Activated T-helper 2 cell treated with anti-CD3 and anti-CD28 coated beads, Interferon-gamma antibody, Interleukin-2, Interleukin-4, amounts not matched to agents 10 μg/mL and 5 μg/mL and 100 μg/mL, durations not matched to agents 14 hours and 24 hours and 36 hours (primary cell): Measurements from ENCODE around the gene RPL31. TPM values are rescaled to one million over a fixed set of nuclear protein-coding genes. Genes with fewer than 3 reads are reported as not detected.

Experiments
- DNase-seq: peaks from one replicate; pipeline ENCODE4 v3.0.0; 2021; ENCODE audit warnings: low spot score
- H3K27ac Mint-ChIP-seq: one replicate; pipeline ENCODE4 v1.8.0; 2021; ENCODE audit warnings: mixed read lengths
- H3K27me3 Mint-ChIP-seq: one replicate; pipeline ENCODE4 v1.8.0; 2021; ENCODE audit warnings: low read depth, mixed read lengths
- H3K36me3 Mint-ChIP-seq: one replicate; pipeline ENCODE4 v1.8.0; 2021; ENCODE audit warnings: low read depth, mixed read lengths
- H3K4me1 Mint-ChIP-seq: one replicate; pipeline ENCODE4 v1.8.0; 2021; ENCODE audit warnings: low read depth, mixed read lengths
- H3K4me3 Mint-ChIP-seq: one replicate; pipeline ENCODE4 v1.8.0; 2021; ENCODE audit warnings: low read depth, mild to moderate bottlenecking, moderate library complexity, mixed read lengths
- H3K9me3 Mint-ChIP-seq: one replicate; pipeline ENCODE4 v1.8.0; 2021; ENCODE audit warnings: mixed read lengths
- intact Hi-C: fragments of 100-400 bp; cut with micrococcal nuclease; formaldehyde crosslinking; loops from one replicate; pipeline ENCODE4 v1.15.1; 2023
- total RNA-seq: library from RNA; stranded (reverse); gene quantifications from 2 replicates; pipeline ENCODE4 v1.2.3, GENCODE V29; 2022

RPL31 gene
- total RNA-seq, 1 donor from 2014 or later = 1,243 TPM

GRCh38 chr2:100964681-100965169, 37.4 kb upstream of the RPL31 start:
- no peak overlapping the region for H3K4me3 Mint-ChIP-seq
- H3K9me3 Mint-ChIP-seq = no peaks in the 10 kb centered on the region
- no peaks in the 10 kb centered on the region for H3K4me1 Mint-ChIP-seq
- intact Hi-C loops = no loop called here
- no peaks in the 10 kb centered on the region for H3K27me3 Mint-ChIP-seq
- H3K36me3 Mint-ChIP-seq = no peaks in the 10 kb centered on the region
- no peak overlapping the region for H3K27ac Mint-ChIP-seq
- no peak for DNase-seq

- DNase-seq = no peak
- Mint-ChIP-seq H3K36me3 (no peaks in the 10 kb centered on the region), H3K9me3 (no peaks in the 10 kb centered on the region)
Observed at GRCh38 chr2:100965596-100965995, 36.5 kb upstream of the RPL31 start.

GRCh38 chr2:100967716-100968115, 34.4 kb upstream of the RPL31 start:
- Mint-ChIP-seq H3K4me1 (no peaks in the 10 kb centered on the region), H3K27me3 (no peaks in the 10 kb centered on the region), H3K27ac (no peak overlapping the region), H3K4me3 (no peak overlapping the region), H3K9me3 (no peaks in the 10 kb centered on the region), H3K36me3 (no peaks in the 10 kb centered on the region)
- DNase-seq = no peak
- intact Hi-C loops = no loop called here

More at GRCh38 chr2:100965596-100965995, 36.5 kb upstream of the RPL31 start:
- H3K27me3 Mint-ChIP-seq = no peaks in the 10 kb centered on the region
- no peak overlapping the region for H3K27ac Mint-ChIP-seq
- H3K4me3 Mint-ChIP-seq = no peak overlapping the region
- H3K4me1 Mint-ChIP-seq = no peaks in the 10 kb centered on the region
- intact Hi-C loops = no loop called here

GRCh38 chr2:100968146-100969145, 33.6 kb upstream of the RPL31 start:
- H3K9me3 Mint-ChIP-seq = no peaks in the 10 kb centered on the region
- intact Hi-C loops = no loop called here
- no peak overlapping the region for H3K4me3 Mint-ChIP-seq
- no peaks in the 10 kb centered on the region for H3K36me3 Mint-ChIP-seq
- DNase-seq = no peak
- no peaks in the 10 kb centered on the region for H3K27me3 Mint-ChIP-seq
- no peak overlapping the region for H3K27ac Mint-ChIP-seq
- H3K4me1 Mint-ChIP-seq = no peaks in the 10 kb centered on the region

- H3K36me3 Mint-ChIP-seq = no peaks in the 10 kb centered on the region
- H3K27me3 Mint-ChIP-seq = no peaks in the 10 kb centered on the region
- H3K9me3 Mint-ChIP-seq = no peaks in the 10 kb centered on the region
- no peak overlapping the region for H3K4me3 Mint-ChIP-seq
- H3K4me1 Mint-ChIP-seq = no peaks in the 10 kb centered on the region
- intact Hi-C loops = no loop called here
- no peak for DNase-seq
- no peak overlapping the region for H3K27ac Mint-ChIP-seq
Observed at GRCh38 chr2:100969998-100970397, 32.1 kb upstream of the RPL31 start.

- Mint-ChIP-seq H3K27ac (no peak overlapping the region), H3K4me3 (no peak overlapping the region), H3K9me3 (no peaks in the 10 kb centered on the region), H3K27me3 (no peaks in the 10 kb centered on the region), H3K36me3 (no peaks in the 10 kb centered on the region), H3K4me1 (no peaks in the 10 kb centered on the region)
- intact Hi-C loops = no loop called here
- DNase-seq = no peak
Observed at GRCh38 chr2:100971221-100971620, 30.9 kb upstream of the RPL31 start.

- DNase-seq = no peak
- Mint-ChIP-seq H3K27ac (no peak overlapping the region), H3K4me1 (no peaks in the 10 kb centered on the region), H3K9me3 (no peaks in the 10 kb centered on the region), H3K4me3 (no peak overlapping the region), H3K36me3 (no peaks in the 10 kb centered on the region), H3K27me3 (no peaks in the 10 kb centered on the region)
- intact Hi-C loops = no loop called here
Observed at GRCh38 chr2:100972452-100972851, 29.6 kb upstream of the RPL31 start.

GRCh38 chr2:100974712-100975520, 27.2 kb upstream of the RPL31 start:
- intact Hi-C loops = no loop called here
- Mint-ChIP-seq H3K36me3 (no peaks in the 10 kb centered on the region), H3K27ac (no peak overlapping the region), H3K4me3 (no peak overlapping the region), H3K9me3 (no peaks in the 10 kb centered on the region), H3K27me3 (no peaks in the 10 kb centered on the region), H3K4me1 (no peaks in the 10 kb centered on the region)
- no peak for DNase-seq

- intact Hi-C loops = no loop called here
- DNase-seq = no peak
- Mint-ChIP-seq H3K4me3 (no peak overlapping the region), H3K4me1 (no peaks in the 10 kb centered on the region), H3K9me3 (no peaks in the 10 kb centered on the region), H3K27me3 (no peaks in the 10 kb centered on the region), H3K27ac (no peak overlapping the region), H3K36me3 (no peaks in the 10 kb centered on the region)
Observed at GRCh38 chr2:100975521-100975785, 26.6 kb upstream of the RPL31 start.

- Mint-ChIP-seq H3K9me3 (no peaks in the 10 kb centered on the region), H3K27ac (no peak overlapping the region), H3K4me1 (no peaks in the 10 kb centered on the region), H3K4me3 (no peak overlapping the region), H3K36me3 (no peaks in the 10 kb centered on the region), H3K27me3 (no peaks in the 10 kb centered on the region)
- intact Hi-C loops = no loop called here
- DNase-seq = no peak
Observed at GRCh38 chr2:100976061-100976460, 26.0 kb upstream of the RPL31 start.

- no peak overlapping the region for H3K27ac Mint-ChIP-seq
- DNase-seq = no peak
- no peaks in the 10 kb centered on the region for H3K4me1 Mint-ChIP-seq
- no peaks in the 10 kb centered on the region for H3K9me3 Mint-ChIP-seq
- intact Hi-C loops = no loop called here
- no peaks in the 10 kb centered on the region for H3K27me3 Mint-ChIP-seq
- H3K36me3 Mint-ChIP-seq = no peaks in the 10 kb centered on the region
- no peak overlapping the region for H3K4me3 Mint-ChIP-seq
Observed at GRCh38 chr2:100976645-100977391, 25.3 kb upstream of the RPL31 start.

GRCh38 chr2:100977511-100977910, 24.6 kb upstream of the RPL31 start:
- DNase-seq = no peak
- Mint-ChIP-seq H3K9me3 (no peaks in the 10 kb centered on the region), H3K27me3 (no peaks in the 10 kb centered on the region), H3K4me1 (no peaks in the 10 kb centered on the region), H3K27ac (no peak overlapping the region), H3K36me3 (no peaks in the 10 kb centered on the region), H3K4me3 (no peak overlapping the region)
- intact Hi-C loops = no loop called here
